ENCODE measurements around the gene WNT2B. TPM values are rescaled to one million over a fixed set of nuclear protein-coding genes. Genes with fewer than 3 reads are reported as not detected.

The WNT2B gene
- total RNA-seq, 2 donors from 2014 or later: 0.51 to 0.57 TPM

- peaks cover 5% of the 10 kb centered on the region for H3K27me3 Mint-ChIP-seq (ENCODE audit: insufficient read depth)
- no peak overlapping the region for H3K4me3 ChIP-seq (ENCODE audit: low read length)
These were observed 20.6 kb upstream of the WNT2B start for GRCh38 chr1:112488141-112488540.

GRCh38 chr1:112492076-112492475, 16.7 kb upstream of the WNT2B start:
- 83% methylated on average over 1 of the region's 1 CpG; no CpG with 5 or more reads in 1 of the 2 experiments for whole genome bisulfite sequencing, 2 experiments (ENCODE audit: insufficient coverage in 1 of 2, insufficient read length in 1 of 2)
- TF ChIP-seq CTCF (conservative IDR thresholded peaks at IDR 0.05): no peak
- peaks cover 27% of the 10 kb centered on the region for H3K27me3 Mint-ChIP-seq (ENCODE audit: insufficient read depth)
- no peak overlapping the region for H3K27ac ChIP-seq (ENCODE audit: low read depth, low read length)
- no peaks in the 10 kb centered on the region for H3K9me3 Mint-ChIP-seq
- no peaks in the 10 kb centered on the region for H3K4me1 ChIP-seq (ENCODE audit: control insufficient read depth, insufficient read depth, low read length)
- H3K36me3 Mint-ChIP-seq (ENCODE audit: low read depth): no peaks in the 10 kb centered on the region
- DNase-seq: no peak
- no peak overlapping the region for H3K4me3 Mint-ChIP-seq
- H3K27ac Mint-ChIP-seq: no peak overlapping the region
- no peaks in the 10 kb centered on the region for H3K36me3 ChIP-seq (ENCODE audit: control insufficient read depth, insufficient read depth, low read length)
- no peaks in the 10 kb centered on the region for H3K27me3 ChIP-seq (ENCODE audit: control insufficient read depth, insufficient read depth, low read length, poor library complexity, severe bottlenecking)
- no peak overlapping the region for H3K9ac ChIP-seq (ENCODE audit: extremely low read depth, low read length, poor library complexity, severe bottlenecking)
- no peak overlapping the region for H3K4me3 ChIP-seq (ENCODE audit: low read length)
- peaks cover 3% of the 10 kb centered on the region for H3K4me1 Mint-ChIP-seq
- H3K9me3 ChIP-seq (ENCODE audit: control insufficient read depth, low read length): no peaks in the 10 kb centered on the region

More at GRCh38 chr1:112488141-112488540, 20.6 kb upstream of the WNT2B start:
- no peaks in the 10 kb centered on the region for H3K27me3 ChIP-seq (ENCODE audit: control insufficient read depth, insufficient read depth, low read length, poor library complexity, severe bottlenecking)
- H3K4me1 ChIP-seq (ENCODE audit: control insufficient read depth, insufficient read depth, low read length): no peaks in the 10 kb centered on the region
- 97 to 100% methylated on average over 1 to 5 of the region's 5 CpGs for WGBS, 2 experiments (ENCODE audit: insufficient coverage in 1 of 2, insufficient read length in 1 of 2)
- no peaks in the 10 kb centered on the region for H3K36me3 ChIP-seq (ENCODE audit: control insufficient read depth, insufficient read depth, low read length)
- Mint-ChIP-seq H3K9me3 (no peaks in the 10 kb centered on the region), H3K27ac (no peak overlapping the region), H3K36me3 (ENCODE audit: low read depth) (no peaks in the 10 kb centered on the region), H3K4me1 (peaks cover 3% of the 10 kb centered on the region), H3K4me3 (no peak overlapping the region)
- TF ChIP-seq CTCF (conservative IDR thresholded peaks at IDR 0.05): no peak
- no peak overlapping the region for H3K27ac ChIP-seq (ENCODE audit: low read depth, low read length)
- no peak overlapping the region for H3K9ac ChIP-seq (ENCODE audit: extremely low read depth, low read length, poor library complexity, severe bottlenecking)
- DNase-seq: no peak
- H3K9me3 ChIP-seq (ENCODE audit: control insufficient read depth, low read length): no peaks in the 10 kb centered on the region

- no peaks in the 10 kb centered on the region for H3K9me3 ChIP-seq (ENCODE audit: control insufficient read depth, low read length)
- DNase-seq: no peak
- H3K27ac Mint-ChIP-seq: no peak overlapping the region
- no peak overlapping the region for H3K27ac ChIP-seq (ENCODE audit: low read depth, low read length)
- H3K9me3 Mint-ChIP-seq: no peaks in the 10 kb centered on the region
- H3K27me3 ChIP-seq (ENCODE audit: control insufficient read depth, insufficient read depth, low read length, poor library complexity, severe bottlenecking): no peaks in the 10 kb centered on the region
- H3K27me3 Mint-ChIP-seq (ENCODE audit: insufficient read depth): peaks cover 32% of the 10 kb centered on the region
- H3K4me1 ChIP-seq (ENCODE audit: control insufficient read depth, insufficient read depth, low read length): no peaks in the 10 kb centered on the region
- 68 to 79% methylated on average over 2 to 5 of the region's 6 CpGs for WGBS, 2 experiments (ENCODE audit: insufficient coverage in 1 of 2, insufficient read length in 1 of 2)
- H3K4me3 ChIP-seq (ENCODE audit: low read length): no peak overlapping the region
- H3K36me3 ChIP-seq (ENCODE audit: control insufficient read depth, insufficient read depth, low read length): no peaks in the 10 kb centered on the region
- TF ChIP-seq CTCF (conservative IDR thresholded peaks at IDR 0.05): no peak
- H3K9ac ChIP-seq (ENCODE audit: extremely low read depth, low read length, poor library complexity, severe bottlenecking): no peak overlapping the region
- no peak overlapping the region for H3K4me3 Mint-ChIP-seq
- peaks cover 3% of the 10 kb centered on the region for H3K4me1 Mint-ChIP-seq
- no peaks in the 10 kb centered on the region for H3K36me3 Mint-ChIP-seq (ENCODE audit: low read depth)
These were observed 15.4 kb upstream of the WNT2B start for GRCh38 chr1:112493351-112493750.
